Liver (tissue), 9 donors: ENCODE results near the gene COPS9. TPM values are rescaled to one million over a fixed set of nuclear protein-coding genes. Genes with fewer than 3 reads are reported as not detected.

Source experiments
- DNase-seq: peaks from one replicate; pipeline ENCODE4 v3.0.0-alpha.2; 2017; ENCODE audit warnings: low spot score
- H3K27ac ChIP-seq, 2 donors: one replicate each; pipeline ENCODE4 v1.7.0; 2013; ENCODE audit warnings: inconsistent platforms in 2 of 2, low read length in 2 of 2, control low read depth in 1 of 2, low read depth in 1 of 2, mild to moderate bottlenecking in 1 of 2
- H3K27me3 ChIP-seq, 4 donors: one replicate each; pipeline versions ENCODE4 v1.6.1 to v1.7.0; 2013; ENCODE audit warnings: low read length in 3 of 4, inconsistent platforms in 1 of 4, mild to moderate bottlenecking in 1 of 4, moderate library complexity in 1 of 4; ENCODE audit not compliant: control insufficient read depth in 4 of 4, insufficient read depth in 4 of 4
- H3K36me3 ChIP-seq, 4 donors: one replicate each; pipeline versions ENCODE4 v1.6.1 to v1.7.0; 2013; ENCODE audit warnings: low read length in 3 of 4, mild to moderate bottlenecking in 3 of 4, low read depth in 1 of 4, moderate library complexity in 1 of 4; ENCODE audit not compliant: control insufficient read depth in 4 of 4, insufficient read depth in 3 of 4
- H3K4me1 ChIP-seq, 4 donors: one replicate each; pipeline versions ENCODE4 v1.6.1 to v1.7.0; 2013; ENCODE audit warnings: low read length in 3 of 4, mild to moderate bottlenecking in 3 of 4, moderate library complexity in 1 of 4; ENCODE audit not compliant: control insufficient read depth in 4 of 4, insufficient read depth in 4 of 4
- H3K4me3 ChIP-seq, 3 donors: one replicate each; pipeline versions ENCODE4 v1.6.1 to v1.7.0; 2013; ENCODE audit warnings: low read length in 3 of 3, control low read depth in 1 of 3, low read depth in 1 of 3, mild to moderate bottlenecking in 1 of 3
- H3K9ac ChIP-seq, 2 donors: one replicate each; pipeline ENCODE4 v1.7.0; 2013; ENCODE audit warnings: low read length in 2 of 2, mild to moderate bottlenecking in 2 of 2, moderate library complexity in 2 of 2, control low read depth in 1 of 2, low read depth in 1 of 2
- H3K9me3 ChIP-seq, 4 donors: one replicate each; pipeline versions ENCODE4 v1.6.1 to v1.7.0; 2013; ENCODE audit warnings: low read length in 3 of 4; ENCODE audit not compliant: control insufficient read depth in 4 of 4
- EGR1 ChIP-seq, 2 donors: IDR thresholded peaks; 2 replicates each; pipeline ENCODE4 v1.6.1; 2016 to 2018; ENCODE audit warnings: antibody characterized with exemption in 2 of 2, low read depth in 2 of 2
- FOXA1 ChIP-seq: IDR thresholded peaks from 2 replicates; pipeline ENCODE4 v1.6.1; 2016; ENCODE audit warnings: antibody characterized with exemption
- FOXA2 ChIP-seq: IDR thresholded peaks from 2 replicates; pipeline ENCODE4 v1.6.1; 2016; ENCODE audit warnings: antibody characterized with exemption
- HNF4A ChIP-seq, 2 donors: conservative IDR thresholded peaks; 2 replicates each; pipeline ENCODE4 v1.6.1; 2016; ENCODE audit warnings: antibody characterized with exemption in 2 of 2, mild to moderate bottlenecking in 2 of 2
- HNF4G ChIP-seq: IDR thresholded peaks from 2 replicates; pipeline ENCODE4 v1.6.1; 2016; ENCODE audit warnings: antibody characterized with exemption
- JUND ChIP-seq, 2 donors: IDR thresholded peaks; 2 replicates each; pipeline ENCODE4 v1.6.1; 2016; ENCODE audit warnings: antibody characterized with exemption in 2 of 2
- NR2F2 ChIP-seq: IDR thresholded peaks from 2 replicates; pipeline ENCODE4 v1.6.1; 2016; ENCODE audit warnings: antibody characterized with exemption
- RAD21 ChIP-seq, 2 donors: IDR thresholded peaks; 2 replicates each; pipeline ENCODE4 v1.6.1; 2016; ENCODE audit warnings: antibody characterized with exemption in 2 of 2, mild to moderate bottlenecking in 2 of 2
- RXRA ChIP-seq, 2 donors: IDR thresholded peaks; 2 replicates each; pipeline ENCODE4 v1.6.1; 2017 to 2018; ENCODE audit warnings: antibody characterized with exemption in 2 of 2, mild to moderate bottlenecking in 1 of 2
- TAF1 ChIP-seq: conservative IDR thresholded peaks from 2 replicates; pipeline ENCODE4 v1.6.1; 2016; ENCODE audit warnings: antibody characterized with exemption, mild to moderate bottlenecking
- WGBS: extraction: QIAGEN DNeasy Blood & Tissue Kit; methylation state at CpG from one replicate; pipeline ENCODE4 v1.1.7; 2013; 5-methylcytosine and 5-hydroxymethylcytosine counted together
- polyA plus RNA-seq, 2 donors: library from polyadenylated mRNA; stranded (reverse) in 1 of 2; unstranded in 1 of 2; fragments of 200-250 nt in 1 of 2; fragments of >200 nt in 1 of 2; fragmentation: Nextera tagmentation in 1 of 2; extraction: Ambion mirVana in 1 of 2; gene quantifications; one replicate each; pipeline versions ENCODE4 v1.2.1 to v1.2.3, GENCODE V29; 2013 to 2015
- total RNA-seq, 2 donors: library from RNA; depleted of rRNA; stranded (reverse); fragments of >200 nt; gene quantifications; one replicate each; pipeline ENCODE4 v1.2.3, GENCODE V29; 2014
- TF ChIP-seq, protein P1 (sequence below): IDR thresholded peaks from 2 replicates; pipeline ENCODE4 v1.6.1; 2016; ENCODE audit warnings: antibody characterized with exemption
- TF ChIP-seq, protein P2 (sequence below): IDR thresholded peaks from 2 replicates; pipeline ENCODE4 v1.6.1; 2016; ENCODE audit warnings: antibody characterized with exemption
- TF ChIP-seq, protein P3 (sequence below): IDR thresholded peaks from 2 replicates; pipeline ENCODE4 v1.6.1; 2016; ENCODE audit warnings: antibody characterized with exemption, mild to moderate bottlenecking
- TF ChIP-seq, protein P4 (sequence below): fragments of 150-350 bp; IDR thresholded peaks from 2 replicates; pipeline ENCODE4 v1.5.1; 2017; ENCODE audit warnings: improper control_type of control experiment, low read depth, low read length; ENCODE audit not compliant: missing input control
- donor health status: healthy.
- donor health status: healthy.
- donor health status: healthy.
- donor health status: healthy.
- donor health status: healthy.

Gene COPS9
- total and polyA plus RNA-seq, 4 donors: 12.9 to 138 (median 79.6) TPM

DNA sequence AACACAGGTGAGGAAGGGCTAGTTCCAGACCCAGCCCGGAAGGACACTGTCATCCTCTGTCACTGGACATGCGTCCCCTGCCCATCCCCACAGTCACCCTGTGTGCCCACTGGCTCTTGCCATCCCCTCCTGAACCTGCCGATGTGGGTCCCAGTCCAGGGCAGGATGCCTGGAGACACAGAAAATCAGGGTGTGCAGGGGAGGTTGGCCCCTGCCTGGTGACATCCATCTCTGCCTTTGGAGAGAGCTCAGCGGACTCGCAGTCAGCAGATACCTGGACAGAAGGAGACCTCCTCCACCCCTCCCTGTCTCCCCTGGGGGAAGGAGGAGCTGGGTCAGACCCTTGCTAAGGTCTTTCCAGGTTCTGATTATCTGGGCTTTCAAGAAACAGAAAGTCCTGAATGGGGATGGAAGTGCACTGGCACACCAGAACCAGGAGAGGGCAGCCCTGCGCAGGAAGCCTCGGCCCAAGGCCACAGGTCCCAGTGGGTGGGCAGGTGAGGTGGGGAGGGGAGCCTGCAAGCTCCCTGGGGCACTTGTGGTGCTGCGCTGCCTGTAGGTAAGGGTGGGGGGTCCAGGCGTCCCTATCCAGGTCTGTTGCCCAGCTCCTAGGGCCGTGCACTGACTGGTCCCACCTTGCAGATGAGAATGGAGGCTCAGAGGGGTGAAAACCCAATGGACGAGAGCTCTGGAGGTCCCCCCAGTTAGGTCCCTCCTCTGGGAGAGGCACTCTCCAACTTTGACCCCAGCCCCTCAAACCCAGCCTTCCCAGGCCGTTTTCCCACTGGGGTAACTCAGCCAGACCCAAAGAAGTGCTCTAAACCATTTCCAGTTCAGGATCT lies 14.1 kb upstream of the COPS9 start:
- H3K27me3 ChIP-seq: peaks cover 0 to 3% (median 0%) of the 10 kb centered on the region in 4 donors
- DNase-seq: no peak

DNA sequence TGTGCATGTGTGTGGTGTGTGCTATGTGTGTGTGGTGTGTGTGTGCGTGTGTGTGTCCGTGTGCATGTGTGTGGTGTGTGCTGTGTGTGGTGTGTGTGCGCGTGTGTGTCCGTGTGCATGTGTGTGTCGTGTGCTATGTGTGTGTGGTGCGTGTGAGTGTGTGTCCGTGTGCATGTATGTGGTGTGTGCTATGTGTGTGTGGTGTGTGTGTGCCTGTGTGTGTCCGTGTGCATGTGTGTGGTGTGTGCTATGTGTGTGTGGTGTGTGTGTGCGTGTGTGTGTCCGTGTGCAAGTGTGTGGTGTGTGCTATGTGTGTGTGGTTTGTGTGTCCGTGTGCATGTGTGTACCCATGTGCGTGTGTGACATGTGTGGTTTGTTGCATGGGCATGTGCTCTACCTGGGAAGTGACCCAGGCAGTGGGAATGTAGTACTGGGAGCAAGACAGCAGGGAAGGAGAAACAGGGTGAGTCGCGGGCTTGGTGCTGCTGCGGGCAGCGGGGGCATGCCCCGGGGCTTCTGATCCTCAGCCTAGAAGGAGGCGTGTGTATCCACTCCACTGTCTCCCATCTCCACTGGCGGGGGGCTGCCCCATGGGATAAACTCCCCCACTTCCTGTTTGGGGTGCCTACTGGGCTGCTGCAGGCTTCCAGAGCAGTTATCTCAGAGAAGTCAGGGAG lies 11.9 kb upstream of the COPS9 start:
- TF ChIP-seq HNF4G: no peak
- no peak for TF ChIP-seq HNF4A (conservative IDR thresholded peaks at IDR 0.05)
- TF ChIP-seq FOXA2: no peak
- no peak for TF ChIP-seq RXRA (IDR thresholded peaks at IDR 0.05)
- TF ChIP-seq, protein P1, sequence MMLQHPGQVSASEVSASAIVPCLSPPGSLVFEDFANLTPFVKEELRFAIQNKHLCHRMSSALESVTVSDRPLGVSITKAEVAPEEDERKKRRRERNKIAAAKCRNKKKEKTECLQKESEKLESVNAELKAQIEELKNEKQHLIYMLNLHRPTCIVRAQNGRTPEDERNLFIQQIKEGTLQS: no peak
- no peak for TF ChIP-seq NR2F2
- TF ChIP-seq JUND (IDR thresholded peaks at IDR 0.05): no peak
- TF ChIP-seq EGR1 (IDR thresholded peaks at IDR 0.05; ENCODE audit: low read depth in 2 of 2): no peak
- H3K27ac ChIP-seq: no peak overlapping the region
- no peak for DNase-seq
- H3K4me3 ChIP-seq: no peak overlapping the region
- peaks cover 0 to 3% (median under 1%) of the 10 kb centered on the region in 4 donors for H3K27me3 ChIP-seq
- no peaks in the 10 kb centered on the region for H3K9me3 ChIP-seq
- no peak overlapping the region for H3K9ac ChIP-seq
- H3K4me1 ChIP-seq: no peaks in the 10 kb centered on the region
- WGBS: 87% methylated on average over 20 of the region's 20 CpGs
- H3K36me3 ChIP-seq: no peaks in the 10 kb centered on the region

More for the DNA sequence above, 14.1 kb upstream of the COPS9 start:
- 27% methylated on average over 12 of the region's 12 CpGs for WGBS
- peak; percentile 73 to 79 for TF ChIP-seq RAD21 (IDR thresholded peaks at IDR 0.05)
- no peak for TF ChIP-seq TAF1
- TF ChIP-seq, protein P2, sequence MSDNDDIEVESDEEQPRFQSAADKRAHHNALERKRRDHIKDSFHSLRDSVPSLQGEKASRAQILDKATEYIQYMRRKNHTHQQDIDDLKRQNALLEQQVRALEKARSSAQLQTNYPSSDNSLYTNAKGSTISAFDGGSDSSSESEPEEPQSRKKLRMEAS: no peak
- TF ChIP-seq, protein P3, sequence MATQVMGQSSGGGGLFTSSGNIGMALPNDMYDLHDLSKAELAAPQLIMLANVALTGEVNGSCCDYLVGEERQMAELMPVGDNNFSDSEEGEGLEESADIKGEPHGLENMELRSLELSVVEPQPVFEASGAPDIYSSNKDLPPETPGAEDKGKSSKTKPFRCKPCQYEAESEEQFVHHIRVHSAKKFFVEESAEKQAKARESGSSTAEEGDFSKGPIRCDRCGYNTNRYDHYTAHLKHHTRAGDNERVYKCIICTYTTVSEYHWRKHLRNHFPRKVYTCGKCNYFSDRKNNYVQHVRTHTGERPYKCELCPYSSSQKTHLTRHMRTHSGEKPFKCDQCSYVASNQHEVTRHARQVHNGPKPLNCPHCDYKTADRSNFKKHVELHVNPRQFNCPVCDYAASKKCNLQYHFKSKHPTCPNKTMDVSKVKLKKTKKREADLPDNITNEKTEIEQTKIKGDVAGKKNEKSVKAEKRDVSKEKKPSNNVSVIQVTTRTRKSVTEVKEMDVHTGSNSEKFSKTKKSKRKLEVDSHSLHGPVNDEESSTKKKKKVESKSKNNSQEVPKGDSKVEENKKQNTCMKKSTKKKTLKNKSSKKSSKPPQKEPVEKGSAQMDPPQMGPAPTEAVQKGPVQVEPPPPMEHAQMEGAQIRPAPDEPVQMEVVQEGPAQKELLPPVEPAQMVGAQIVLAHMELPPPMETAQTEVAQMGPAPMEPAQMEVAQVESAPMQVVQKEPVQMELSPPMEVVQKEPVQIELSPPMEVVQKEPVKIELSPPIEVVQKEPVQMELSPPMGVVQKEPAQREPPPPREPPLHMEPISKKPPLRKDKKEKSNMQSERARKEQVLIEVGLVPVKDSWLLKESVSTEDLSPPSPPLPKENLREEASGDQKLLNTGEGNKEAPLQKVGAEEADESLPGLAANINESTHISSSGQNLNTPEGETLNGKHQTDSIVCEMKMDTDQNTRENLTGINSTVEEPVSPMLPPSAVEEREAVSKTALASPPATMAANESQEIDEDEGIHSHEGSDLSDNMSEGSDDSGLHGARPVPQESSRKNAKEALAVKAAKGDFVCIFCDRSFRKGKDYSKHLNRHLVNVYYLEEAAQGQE: no peak
- TF ChIP-seq, protein P4, sequence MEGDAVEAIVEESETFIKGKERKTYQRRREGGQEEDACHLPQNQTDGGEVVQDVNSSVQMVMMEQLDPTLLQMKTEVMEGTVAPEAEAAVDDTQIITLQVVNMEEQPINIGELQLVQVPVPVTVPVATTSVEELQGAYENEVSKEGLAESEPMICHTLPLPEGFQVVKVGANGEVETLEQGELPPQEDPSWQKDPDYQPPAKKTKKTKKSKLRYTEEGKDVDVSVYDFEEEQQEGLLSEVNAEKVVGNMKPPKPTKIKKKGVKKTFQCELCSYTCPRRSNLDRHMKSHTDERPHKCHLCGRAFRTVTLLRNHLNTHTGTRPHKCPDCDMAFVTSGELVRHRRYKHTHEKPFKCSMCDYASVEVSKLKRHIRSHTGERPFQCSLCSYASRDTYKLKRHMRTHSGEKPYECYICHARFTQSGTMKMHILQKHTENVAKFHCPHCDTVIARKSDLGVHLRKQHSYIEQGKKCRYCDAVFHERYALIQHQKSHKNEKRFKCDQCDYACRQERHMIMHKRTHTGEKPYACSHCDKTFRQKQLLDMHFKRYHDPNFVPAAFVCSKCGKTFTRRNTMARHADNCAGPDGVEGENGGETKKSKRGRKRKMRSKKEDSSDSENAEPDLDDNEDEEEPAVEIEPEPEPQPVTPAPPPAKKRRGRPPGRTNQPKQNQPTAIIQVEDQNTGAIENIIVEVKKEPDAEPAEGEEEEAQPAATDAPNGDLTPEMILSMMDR: peak; percentile 63
- TF ChIP-seq, protein P1: no peak
- TF ChIP-seq FOXA1: no peak
- Histone ChIP-seq H3K36me3 (no peaks in the 10 kb centered on the region), H3K9ac (no peak overlapping the region), H3K9me3 (no peaks in the 10 kb centered on the region), H3K4me3 (no peak overlapping the region), H3K4me1 (no peaks in the 10 kb centered on the region), H3K27ac (no peak overlapping the region)
